ENCODE measurements around the gene NPTN.

The NPTN gene

DNA sequence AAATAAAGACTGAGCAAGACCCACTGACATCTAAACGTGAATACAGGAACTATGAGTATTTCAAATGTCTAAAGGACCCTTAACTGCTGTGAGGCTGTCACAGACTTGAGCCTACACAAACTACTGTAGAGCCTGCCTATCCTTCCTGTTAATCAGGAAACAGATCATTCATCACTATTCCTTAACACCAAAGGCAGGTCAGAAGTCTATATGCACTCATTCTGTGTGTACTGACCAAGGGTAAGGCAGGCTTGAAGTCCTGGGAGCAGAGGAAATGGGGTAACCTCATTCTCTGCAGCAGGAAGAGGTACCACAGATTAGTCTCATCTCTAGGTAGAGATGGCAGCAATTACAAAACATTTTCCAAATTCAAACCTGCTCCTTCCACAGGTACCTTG, 30.7 kb downstream of the NPTN start:
- TF ChIP-seq CTCF (IDR thresholded peaks at IDR 0.05; ENCODE audit: borderline replicate concordance, insufficient read depth, low read depth, low read length) = no peak
- H3K4me3 ChIP-seq (ENCODE audit: low read depth, low read length) = no peak overlapping the region

DNA sequence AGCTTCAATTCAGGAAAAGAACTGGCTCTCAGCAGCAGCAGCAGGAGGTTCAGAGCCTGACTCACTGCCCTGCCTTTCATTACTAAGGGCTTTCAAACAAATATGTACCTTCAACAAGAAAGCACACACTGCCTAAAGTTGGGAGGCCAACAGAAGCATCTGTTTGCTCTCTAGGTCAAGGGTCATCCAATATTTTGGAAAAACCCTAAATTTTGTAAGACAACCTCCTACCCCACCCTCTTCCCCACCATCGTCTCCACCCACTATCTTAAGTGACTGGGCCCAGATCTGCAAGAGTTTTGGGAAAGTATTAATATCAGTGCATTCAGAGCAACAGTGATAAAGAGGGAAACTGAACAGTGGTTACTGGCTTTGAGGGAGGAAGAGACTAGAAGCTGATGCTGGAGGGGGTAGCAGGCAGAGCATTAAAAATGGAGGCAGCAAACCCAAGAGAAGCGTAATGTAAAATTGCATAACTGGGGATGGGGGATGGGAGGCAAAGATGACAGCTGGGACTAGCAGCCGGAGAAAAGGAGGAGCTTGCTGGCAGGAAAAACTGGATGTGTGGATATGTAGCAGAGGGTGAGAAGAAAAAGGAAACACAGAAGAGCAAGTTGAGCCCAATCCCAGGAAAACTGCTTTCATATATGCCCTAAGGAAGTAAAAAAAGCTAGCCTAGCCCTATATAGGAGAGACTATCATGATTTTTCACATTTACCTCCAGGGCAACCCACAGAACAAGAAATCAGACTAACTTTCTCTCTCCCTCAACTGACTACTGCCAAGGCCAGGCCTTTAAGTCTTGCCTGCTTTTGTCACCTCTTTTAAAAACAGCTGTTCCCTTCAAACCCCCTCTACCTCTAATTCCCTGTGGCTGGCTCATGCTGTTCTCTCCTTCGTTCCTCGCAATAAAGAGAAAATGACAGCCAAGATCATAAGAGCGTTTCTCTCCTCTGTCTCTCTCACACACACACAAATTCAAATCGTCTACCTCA, 31.4 kb downstream of the NPTN start:
- no peak for TF ChIP-seq CTCF (IDR thresholded peaks at IDR 0.05; ENCODE audit: borderline replicate concordance, insufficient read depth, low read depth, low read length)

DNA sequence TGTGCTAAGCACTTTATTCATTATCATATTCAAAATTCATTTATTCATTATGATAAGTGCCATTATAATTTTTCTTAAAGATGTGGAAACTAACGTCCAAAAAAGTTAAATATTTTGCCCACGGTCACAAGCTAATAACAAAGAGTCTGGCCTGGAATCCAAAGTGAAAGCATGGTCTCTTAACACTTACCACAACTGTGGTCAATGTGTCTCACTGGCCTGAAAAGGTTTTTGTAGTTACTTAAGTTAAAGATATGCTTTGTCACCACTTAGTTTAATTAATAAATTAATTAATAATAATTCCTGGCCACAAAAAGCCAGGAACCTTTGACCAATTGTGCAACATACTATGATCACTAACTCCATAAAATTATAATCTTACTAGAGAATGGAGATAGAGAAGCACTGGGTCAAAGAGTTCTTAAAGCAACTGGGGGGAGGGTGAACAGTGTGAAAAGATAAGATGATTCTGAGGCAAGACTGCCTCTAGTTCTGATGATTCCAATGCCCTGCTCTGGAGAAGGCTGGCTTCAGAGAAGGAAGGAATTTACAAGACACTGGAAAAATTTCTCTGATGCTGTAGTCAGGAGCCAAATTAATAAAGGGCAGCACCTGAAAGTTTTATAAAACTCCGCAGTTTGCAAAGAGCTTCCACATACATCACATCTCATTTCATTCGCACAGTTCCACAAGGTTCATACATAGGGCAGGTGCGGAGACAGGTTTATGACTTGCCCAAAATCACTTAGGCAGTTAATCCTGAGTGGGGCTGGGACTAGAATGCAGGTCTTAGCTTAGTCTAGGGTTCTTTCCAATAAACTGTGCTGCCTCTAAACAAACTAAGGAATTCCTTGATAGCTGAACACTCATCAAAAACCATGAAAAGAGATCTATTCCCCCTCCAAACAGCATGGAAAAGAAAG, 32.5 kb downstream of the NPTN start:
- no peak overlapping the region for H3K4me3 ChIP-seq (ENCODE audit: low read depth, low read length)
- TF ChIP-seq CTCF (IDR thresholded peaks at IDR 0.05; ENCODE audit: borderline replicate concordance, insufficient read depth, low read depth, low read length) = no peak

More for the DNA sequence above, 31.4 kb downstream of the NPTN start:
- no peak overlapping the region for H3K4me3 ChIP-seq (ENCODE audit: low read depth, low read length)

DNA sequence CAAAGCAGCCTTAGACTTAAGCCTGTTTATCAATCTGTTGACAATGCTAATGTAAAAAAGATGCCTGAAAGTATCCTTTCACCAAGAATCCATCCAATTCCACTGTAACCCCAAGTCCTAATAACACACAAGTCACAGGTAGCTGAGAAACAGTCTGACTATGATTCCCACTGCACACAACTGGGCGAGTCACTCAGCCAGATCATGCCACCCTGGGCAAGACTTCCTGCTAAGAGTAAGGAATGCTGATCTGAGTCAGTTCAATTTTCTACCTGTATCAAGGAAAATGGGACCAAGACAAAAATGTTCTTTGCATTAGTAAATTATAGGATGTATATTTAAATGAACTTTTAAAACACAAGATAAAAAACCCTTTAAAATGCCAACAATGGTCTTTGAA, 33.3 kb downstream of the NPTN start:
- TF ChIP-seq CTCF (IDR thresholded peaks at IDR 0.05; ENCODE audit: borderline replicate concordance, insufficient read depth, low read depth, low read length) = no peak
- no peak overlapping the region for H3K4me3 ChIP-seq (ENCODE audit: low read depth, low read length)

DNA sequence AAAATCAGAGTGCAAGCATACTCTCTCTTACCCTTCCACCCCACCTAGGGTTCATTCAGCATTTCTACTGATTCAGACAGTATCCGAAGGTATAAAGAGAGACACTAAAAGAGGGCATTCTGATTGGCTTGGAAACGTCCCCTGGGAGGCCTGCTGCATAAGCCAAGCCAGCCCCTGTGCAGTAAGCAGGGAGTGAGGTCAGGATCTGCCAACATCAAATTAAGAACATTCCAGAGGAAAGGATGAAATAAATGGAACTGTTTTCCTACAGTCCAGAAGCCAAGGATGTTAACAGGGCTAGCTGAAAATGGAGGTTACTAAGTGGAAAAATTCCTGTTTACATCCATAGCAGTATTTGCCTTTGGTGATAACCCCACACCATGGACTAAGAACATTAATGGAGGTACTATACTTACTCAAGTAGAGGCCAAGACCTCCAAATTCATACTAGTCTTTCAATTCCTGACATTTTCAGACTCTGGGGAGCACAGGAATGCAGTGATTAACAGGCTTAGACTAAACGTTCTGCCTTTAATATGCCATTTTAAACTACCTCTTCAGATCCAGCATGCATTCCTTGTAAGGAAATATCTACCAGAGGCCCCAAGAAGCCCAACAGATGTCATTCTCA, 34.5 kb downstream of the NPTN start:
- TF ChIP-seq CTCF (IDR thresholded peaks at IDR 0.05; ENCODE audit: borderline replicate concordance, insufficient read depth, low read depth, low read length) = no peak
- no peak overlapping the region for H3K4me3 ChIP-seq (ENCODE audit: low read depth, low read length)

GRCh38 chr15:73597036-73597638, 36.1 kb downstream of the NPTN start:
- H3K4me3 ChIP-seq (ENCODE audit: low read depth, low read length) = no peak overlapping the region
- no peak for TF ChIP-seq CTCF (IDR thresholded peaks at IDR 0.05; ENCODE audit: borderline replicate concordance, insufficient read depth, low read depth, low read length)
